Measurements from ENCODE around the gene ACP5. TPM values are rescaled to one million over a fixed set of nuclear protein-coding genes. Genes with fewer than 3 reads are reported as not detected.
"Not testable (repeated sequence)": the region's sequence is repeated elsewhere in the genome, so short reads cannot be mapped to it uniquely, and the experiment has no call there.

The ACP5 gene
- total RNA-seq: 10 to 100 TPM; 16.5 to 36.3 (median 23.4) TPM

DNA sequence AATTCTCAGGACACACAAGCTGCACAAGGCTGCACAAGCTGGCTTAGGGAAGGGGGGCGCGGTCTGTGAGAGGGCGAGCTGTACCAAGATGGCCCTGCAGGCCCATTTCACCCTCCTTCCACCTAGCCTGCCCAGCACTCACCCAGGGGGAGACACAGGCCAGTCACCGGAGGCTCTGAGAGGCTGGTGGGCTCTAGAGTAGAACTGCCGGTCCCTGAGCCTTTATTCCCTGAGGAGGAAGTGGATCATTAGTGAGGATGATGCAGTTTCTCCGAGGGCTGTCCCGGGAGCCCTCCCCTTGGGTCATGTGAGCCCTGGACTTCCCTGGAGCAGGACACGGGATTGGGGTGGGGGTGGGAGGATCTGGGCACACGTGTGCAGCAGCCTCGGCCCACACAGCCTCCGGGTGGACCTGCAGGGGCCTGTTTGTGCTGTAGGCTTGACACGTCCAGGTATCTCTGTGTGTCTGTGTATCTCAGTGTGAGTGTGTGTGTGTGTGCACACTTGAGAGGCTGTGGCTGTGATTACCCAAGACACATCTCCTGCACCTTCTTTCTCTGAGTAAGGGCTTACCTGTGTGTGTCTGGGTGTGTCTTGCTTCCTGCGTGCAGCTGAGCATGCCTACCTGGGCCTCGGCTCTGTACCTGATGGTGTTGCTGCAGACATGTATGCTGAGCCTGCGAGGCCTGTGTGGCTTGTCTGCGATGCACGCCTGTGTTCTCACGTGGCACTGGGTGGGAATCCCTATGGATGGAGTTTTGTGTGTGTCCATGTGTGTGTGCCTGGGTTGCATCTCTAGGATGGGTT is at the start of gene ACP5:
TSS of gene ACP5 (minus strand) at position 195 of the 807 bp plus-strand sequence. CDS start 328 bp downstream, outside the sequence.
- Histone ChIP-seq H3K9me3 (no peaks in the 10 kb centered on the region), H3K27me3 (no peaks in the 10 kb centered on the region), H3K4me1 (peaks cover 0 to 30% (median 15%) of the 10 kb centered on the region in 4 donors), H3K27ac (peak within 1 kb of the TSS; percentile 67 to 93 (median 70)), H3K4me3 (peak within 1 kb of the TSS; percentile 42 to 63 (median 60)), H3K36me3 (no peaks in the 10 kb centered on the region)
- TF ChIP-seq POLR2A (IDR thresholded peaks at IDR 0.05): no peak
- TF ChIP-seq CTCF (IDR thresholded peaks at IDR 0.05): no peak
- no peak for DNase-seq

DNA sequence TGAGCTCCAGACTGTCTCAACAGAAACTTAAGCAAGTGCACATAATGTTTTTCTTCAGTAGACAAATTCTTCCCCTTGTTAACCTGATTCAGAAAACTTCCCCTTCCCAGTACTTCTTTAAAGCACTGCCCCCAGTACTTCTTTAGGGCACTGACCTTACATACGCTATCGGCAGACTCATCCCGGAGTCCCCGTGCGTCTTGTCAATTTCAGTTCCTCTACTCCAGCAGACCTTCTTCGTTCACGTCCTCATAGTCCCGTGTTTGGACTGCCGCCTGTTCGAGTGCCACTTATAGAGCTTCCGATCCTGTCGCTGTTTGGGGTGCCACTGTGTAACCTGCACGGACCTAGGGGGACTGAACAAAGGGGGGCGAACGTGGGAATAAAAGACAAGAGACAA is 48.8 kb upstream of the ACP5 start:
- no peak for DNase-seq
- H3K4me3 ChIP-seq: no peak overlapping the region
- H3K4me1 ChIP-seq: peaks cover 3 to 12% (median 5%) of the 10 kb centered on the region in 4 donors
- no peak overlapping the region for H3K27ac ChIP-seq
- H3K9me3 ChIP-seq: no peaks in the 10 kb centered on the region
- H3K36me3 ChIP-seq: no peaks in the 10 kb centered on the region
- H3K27me3 ChIP-seq: no peaks in the 10 kb centered on the region
- TF ChIP-seq POLR2A (IDR thresholded peaks at IDR 0.05) (no peak), CTCF (IDR thresholded peaks at IDR 0.05) (no peak)

- no peak for DNase-seq
- TF ChIP-seq CTCF (IDR thresholded peaks at IDR 0.05): no peak
- Histone ChIP-seq H3K27me3 (no peaks in the 10 kb centered on the region), H3K4me1 (peaks cover 3 to 12% (median 5%) of the 10 kb centered on the region in 4 donors), H3K9me3 (no peaks in the 10 kb centered on the region), H3K4me3 (peak overlapping the region in 1 of 4 donors; percentile 49), H3K27ac (peak overlapping the region in 1 of 4 donors; percentile 57), H3K36me3 (peaks cover 0 to 17% (median 0%) of the 10 kb centered on the region in 3 donors)
Measured at GRCh38 chr19:11624069-11624463, 46.6 kb upstream of the ACP5 start.

DNA sequence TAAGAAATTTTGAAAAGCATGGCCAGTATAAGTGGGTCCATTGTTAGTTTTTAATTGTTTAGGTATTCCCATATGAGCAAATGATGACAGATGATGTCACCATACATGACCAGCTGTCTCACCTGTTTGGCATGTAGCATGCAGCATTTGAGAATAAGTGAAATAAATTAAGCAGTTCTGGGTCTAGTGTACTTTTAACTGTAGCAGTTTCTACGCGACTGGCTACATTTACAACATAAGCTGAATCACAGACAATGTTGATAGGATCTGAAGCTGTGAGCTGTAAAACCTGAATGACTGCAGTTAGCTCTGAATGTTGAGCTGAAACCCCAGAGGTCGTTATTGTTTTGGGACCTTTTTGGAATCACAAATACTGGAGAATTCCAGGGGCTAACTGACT is 45.0 kb upstream of the ACP5 start:
- Histone ChIP-seq H3K36me3 (peaks cover 0 to 33% (median 0%) of the 10 kb centered on the region in 3 donors), H3K9me3 (peaks cover 0 to 10% (median 4%) of the 10 kb centered on the region in 4 donors)

DNA sequence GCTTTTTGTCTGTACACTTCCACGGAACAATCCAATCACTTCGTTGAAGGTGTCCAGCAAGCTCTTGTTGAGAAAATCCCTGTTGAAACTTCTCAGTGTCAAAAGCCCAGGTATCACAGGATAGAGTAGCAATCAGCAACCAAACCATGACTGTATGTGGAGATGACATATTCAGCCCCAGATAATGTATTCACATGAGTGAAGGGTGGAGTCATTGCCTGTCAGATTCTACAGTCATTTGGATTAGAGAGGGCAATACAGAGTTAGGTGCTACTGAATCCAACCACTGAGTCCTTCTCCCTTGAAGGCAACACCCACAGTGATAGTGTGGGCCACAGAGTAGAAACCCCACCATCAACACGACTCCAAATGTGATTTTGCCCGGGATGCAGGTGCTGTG is 43.1 kb upstream of the ACP5 start:
- peaks cover 0 to 51% (median 4%) of the 10 kb centered on the region in 3 donors for H3K36me3 ChIP-seq
- no peak overlapping the region for H3K4me3 ChIP-seq
- TF ChIP-seq CTCF (IDR thresholded peaks at IDR 0.05): no peak
- no peak for TF ChIP-seq POLR2A (IDR thresholded peaks at IDR 0.05)
- no peaks in the 10 kb centered on the region for H3K27me3 ChIP-seq
- H3K4me1 ChIP-seq: peaks cover 3 to 12% (median 5%) of the 10 kb centered on the region in 4 donors
- no peak for DNase-seq
- no peak overlapping the region for H3K27ac ChIP-seq
- peaks cover 0 to 25% (median 9%) of the 10 kb centered on the region in 4 donors for H3K9me3 ChIP-seq

More for the DNA sequence above, 45.0 kb upstream of the ACP5 start:
- not testable (repeated sequence) for H3K27me3 ChIP-seq, DNase-seq, H3K4me3 ChIP-seq, H3K27ac ChIP-seq
- H3K4me1 ChIP-seq: peaks cover 3 to 12% (median 5%) of the 10 kb centered on the region in 4 donors

Data from Peyer's patch (tissue), 4 donors.